Endothelial cell (in vitro differentiated cells): Measurements from ENCODE around the gene TSKS. TPM values are rescaled to one million over a fixed set of nuclear protein-coding genes. Genes with fewer than 3 reads are reported as not detected.

Source experiments
- DNase-seq: peaks from one replicate; pipeline ENCODE4 v3.0.0; 2021; ENCODE audit warnings: low spot score
- H3K27ac Mint-ChIP-seq: one replicate; pipeline ENCODE4 v1.8.0; 2021; ENCODE audit warnings: mixed read lengths, inconsistent platforms; ENCODE audit not compliant: unreplicated experiment
- H3K27me3 Mint-ChIP-seq: one replicate; pipeline ENCODE4 v1.8.0; 2021; ENCODE audit warnings: mild to moderate bottlenecking, moderate library complexity, mixed read lengths, inconsistent platforms; ENCODE audit not compliant: unreplicated experiment
- H3K36me3 Mint-ChIP-seq: one replicate; pipeline ENCODE4 v1.8.0; 2021; ENCODE audit warnings: mild to moderate bottlenecking, low read depth, mixed read lengths, inconsistent platforms; ENCODE audit not compliant: unreplicated experiment
- H3K4me1 Mint-ChIP-seq: one replicate; pipeline ENCODE4 v1.8.0; 2021; ENCODE audit warnings: mild to moderate bottlenecking, mixed read lengths, inconsistent platforms; ENCODE audit not compliant: unreplicated experiment
- H3K4me3 Mint-ChIP-seq: one replicate; pipeline ENCODE4 v1.8.0; 2021; ENCODE audit warnings: mild to moderate bottlenecking, mixed read lengths, inconsistent platforms; ENCODE audit not compliant: unreplicated experiment
- H3K9me3 Mint-ChIP-seq: one replicate; pipeline ENCODE4 v1.8.0; 2021; ENCODE audit warnings: mixed read lengths, inconsistent platforms; ENCODE audit not compliant: unreplicated experiment
- total RNA-seq: library from RNA; stranded (reverse); fragmentation: NEBNext Ultra II Directional; extraction: Animal tissue kit (Norgen Biotek cat#: 25700); gene quantifications from one replicate; pipeline ENCODE4 v1.2.1, GENCODE V29; 2021; ENCODE audit not compliant: unreplicated experiment
- TF ChIP-seq, protein P1 (sequence below): fragments of 200-600 bp; sonication (generic); IDR thresholded peaks from one replicate; pipeline ENCODE4 v1.5.0; 2021; ENCODE audit warnings: antibody characterized with exemption; ENCODE audit not compliant: unreplicated experiment

TSKS gene
- total RNA-seq, 1 donor from 2014 or later: not detected

DNA sequence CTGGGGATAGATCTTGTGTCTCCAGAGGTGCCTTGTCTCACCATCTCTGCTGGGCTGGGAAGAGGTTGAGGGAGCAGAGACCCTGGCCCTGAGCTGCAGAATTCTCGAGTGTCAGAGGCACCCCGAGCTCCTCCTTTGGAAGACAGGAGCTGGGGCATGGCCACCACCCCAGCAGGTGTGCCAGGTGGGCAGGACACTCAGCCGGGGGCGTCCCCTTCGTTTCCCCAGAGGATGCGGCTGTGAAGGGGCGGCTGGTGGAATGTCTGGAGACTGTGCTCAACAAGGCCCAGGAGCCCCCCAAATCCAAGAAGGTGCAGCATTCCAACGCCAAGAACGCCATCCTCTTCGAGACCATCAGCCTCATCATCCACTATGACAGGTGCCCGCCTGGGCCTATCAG is 35.5 kb upstream of the TSKS start:
- DNase-seq: no peak
- TF ChIP-seq, protein P1, sequence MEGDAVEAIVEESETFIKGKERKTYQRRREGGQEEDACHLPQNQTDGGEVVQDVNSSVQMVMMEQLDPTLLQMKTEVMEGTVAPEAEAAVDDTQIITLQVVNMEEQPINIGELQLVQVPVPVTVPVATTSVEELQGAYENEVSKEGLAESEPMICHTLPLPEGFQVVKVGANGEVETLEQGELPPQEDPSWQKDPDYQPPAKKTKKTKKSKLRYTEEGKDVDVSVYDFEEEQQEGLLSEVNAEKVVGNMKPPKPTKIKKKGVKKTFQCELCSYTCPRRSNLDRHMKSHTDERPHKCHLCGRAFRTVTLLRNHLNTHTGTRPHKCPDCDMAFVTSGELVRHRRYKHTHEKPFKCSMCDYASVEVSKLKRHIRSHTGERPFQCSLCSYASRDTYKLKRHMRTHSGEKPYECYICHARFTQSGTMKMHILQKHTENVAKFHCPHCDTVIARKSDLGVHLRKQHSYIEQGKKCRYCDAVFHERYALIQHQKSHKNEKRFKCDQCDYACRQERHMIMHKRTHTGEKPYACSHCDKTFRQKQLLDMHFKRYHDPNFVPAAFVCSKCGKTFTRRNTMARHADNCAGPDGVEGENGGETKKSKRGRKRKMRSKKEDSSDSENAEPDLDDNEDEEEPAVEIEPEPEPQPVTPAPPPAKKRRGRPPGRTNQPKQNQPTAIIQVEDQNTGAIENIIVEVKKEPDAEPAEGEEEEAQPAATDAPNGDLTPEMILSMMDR: no peak
- peaks cover 18% of the 10 kb centered on the region for H3K27me3 Mint-ChIP-seq
- H3K4me1 Mint-ChIP-seq: peaks cover 5% of the 10 kb centered on the region
- no peak overlapping the region for H3K4me3 Mint-ChIP-seq
- H3K9me3 Mint-ChIP-seq: no peaks in the 10 kb centered on the region
- no peak overlapping the region for H3K27ac Mint-ChIP-seq
- H3K36me3 Mint-ChIP-seq: peaks cover 35% of the 10 kb centered on the region

DNA sequence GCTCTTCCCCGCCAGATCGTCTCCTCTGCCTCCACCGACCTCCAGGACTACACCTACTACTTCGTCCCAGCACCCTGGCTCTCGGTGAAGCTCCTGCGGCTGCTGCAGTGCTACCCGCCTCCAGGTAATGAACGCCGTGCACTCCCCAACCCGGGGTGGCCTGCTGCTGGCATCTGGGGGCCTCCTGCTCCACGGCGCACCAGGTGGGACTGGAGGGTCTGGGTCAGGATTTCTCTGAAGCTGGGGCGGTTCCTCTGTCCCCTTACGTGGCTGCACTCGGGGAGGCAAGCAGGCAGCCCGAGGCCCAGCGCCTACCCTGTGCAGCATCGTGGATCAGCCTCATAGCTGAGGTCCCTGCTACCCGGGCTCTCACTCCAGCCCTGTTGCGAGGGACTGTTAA is 32.5 kb upstream of the TSKS start:
- peaks cover 30% of the 10 kb centered on the region for H3K36me3 Mint-ChIP-seq
- no peaks in the 10 kb centered on the region for H3K4me1 Mint-ChIP-seq
- H3K27ac Mint-ChIP-seq: no peak overlapping the region
- no peak overlapping the region for H3K4me3 Mint-ChIP-seq
- TF ChIP-seq, protein P1: no peak
- no peaks in the 10 kb centered on the region for H3K9me3 Mint-ChIP-seq
- peaks cover 18% of the 10 kb centered on the region for H3K27me3 Mint-ChIP-seq
- DNase-seq: no peak

DNA sequence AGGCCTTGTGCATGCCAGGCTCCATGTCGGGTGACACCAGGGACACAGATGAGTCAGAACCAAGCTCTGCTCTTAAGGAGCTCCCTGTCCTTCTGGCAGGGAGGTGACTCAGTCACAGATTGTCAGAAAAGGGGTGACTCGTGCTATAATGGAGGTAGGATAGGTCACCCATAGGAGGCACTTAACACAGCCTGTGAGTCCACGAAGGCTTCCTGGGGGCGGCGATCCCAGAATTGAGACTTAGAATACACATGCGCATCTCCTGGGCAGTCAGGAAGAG is 30.4 kb upstream of the TSKS start:
- Mint-ChIP-seq H3K27me3 (peaks cover 8% of the 10 kb centered on the region), H3K27ac (peak overlapping the region; percentile 48), H3K36me3 (peaks cover 35% of the 10 kb centered on the region), H3K9me3 (no peaks in the 10 kb centered on the region), H3K4me3 (no peak overlapping the region), H3K4me1 (no peaks in the 10 kb centered on the region)
- TF ChIP-seq, protein P1: no peak
- no peak for DNase-seq

DNA sequence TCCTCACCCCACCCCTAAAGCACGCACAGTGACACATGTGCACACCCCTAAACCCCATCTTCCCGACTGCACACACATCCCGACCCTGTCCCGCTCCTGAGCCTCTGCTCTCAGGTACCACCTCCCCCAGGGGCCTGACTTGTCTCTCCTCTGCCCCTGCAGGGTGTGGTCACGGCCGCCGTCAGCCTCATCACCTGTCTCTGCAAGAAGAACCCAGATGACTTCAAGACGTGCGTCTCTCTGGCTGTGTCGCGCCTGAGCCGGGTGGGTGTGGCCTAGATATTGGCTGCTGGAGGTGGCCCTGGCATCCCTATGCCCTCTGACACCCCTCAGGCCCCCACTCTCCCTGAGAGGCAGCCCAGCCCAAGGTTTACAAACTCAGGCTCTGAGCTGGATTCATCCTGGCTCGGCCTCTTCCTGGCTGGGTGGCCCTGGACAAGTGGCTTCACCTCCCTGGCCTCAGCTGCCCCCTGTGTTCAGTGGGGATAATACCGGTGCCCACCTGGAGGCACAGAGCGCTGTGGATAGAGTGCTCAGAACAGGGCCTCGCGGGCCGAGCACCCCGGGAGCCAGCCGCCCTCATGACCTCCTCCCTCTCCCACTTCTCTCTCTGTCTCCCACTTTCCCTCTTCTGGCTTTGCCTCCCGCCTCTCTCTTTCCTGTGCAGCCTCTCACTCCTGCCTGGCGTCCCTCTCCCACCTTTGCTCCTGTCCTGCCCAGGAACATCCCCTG is 29.9 kb upstream of the TSKS start:
- Mint-ChIP-seq H3K27me3 (peaks cover 13% of the 10 kb centered on the region), H3K4me3 (no peak overlapping the region), H3K36me3 (peaks cover 39% of the 10 kb centered on the region), H3K4me1 (no peaks in the 10 kb centered on the region), H3K27ac (peak overlapping the region; percentile 48), H3K9me3 (no peaks in the 10 kb centered on the region)
- TF ChIP-seq, protein P1: no peak
- no peak for DNase-seq

DNA sequence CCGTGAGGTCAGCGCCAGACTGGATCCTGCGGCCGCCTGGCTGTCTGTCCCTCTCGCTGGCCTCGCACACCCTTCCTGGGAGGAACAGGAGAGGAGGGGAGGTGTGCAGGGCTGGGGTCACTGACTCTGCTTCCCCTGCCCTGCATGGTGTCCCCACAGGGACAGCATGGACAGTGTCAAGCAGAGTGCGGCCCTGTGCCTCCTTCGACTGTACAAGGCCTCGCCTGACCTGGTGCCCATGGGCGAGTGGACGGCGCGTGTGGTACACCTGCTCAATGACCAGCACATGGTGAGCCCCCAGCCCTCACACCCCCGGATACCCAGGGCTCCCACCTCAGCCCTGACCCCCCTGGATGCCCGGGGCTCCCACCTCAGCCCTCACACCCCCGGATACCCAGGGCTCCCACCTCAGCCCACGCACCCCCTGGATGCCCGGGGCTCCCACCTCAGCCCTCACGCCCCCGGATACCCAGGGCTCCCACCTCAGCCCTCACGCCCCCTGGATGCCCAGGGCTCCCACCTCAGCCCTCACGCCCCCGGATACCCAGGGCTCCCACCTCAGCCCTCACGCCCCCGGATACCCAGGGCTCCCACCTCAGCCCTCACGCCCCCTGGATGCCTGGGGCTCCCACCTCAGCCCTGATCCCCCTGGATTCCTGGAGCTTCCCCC is 28.8 kb upstream of the TSKS start:
- Mint-ChIP-seq H3K9me3 (no peaks in the 10 kb centered on the region), H3K4me1 (no peaks in the 10 kb centered on the region), H3K27me3 (peaks cover 13% of the 10 kb centered on the region), H3K36me3 (peaks cover 39% of the 10 kb centered on the region), H3K4me3 (no peak overlapping the region), H3K27ac (no peak overlapping the region)
- no peak for DNase-seq
- TF ChIP-seq, protein P1: no peak
